Liver (tissue), 9 donors: ENCODE measurements around the gene ASTN1. TPM values are rescaled to one million over a fixed set of nuclear protein-coding genes. Genes with fewer than 3 reads are reported as not detected.

Experiments
- DNase-seq: peaks from one replicate; pipeline ENCODE4 v3.0.0-alpha.2; 2017; ENCODE audit warnings: low spot score
- H3K27ac ChIP-seq, 2 donors: one replicate each; pipeline ENCODE4 v1.7.0; 2013; ENCODE audit warnings: inconsistent platforms in 2 of 2, low read length in 2 of 2, control low read depth in 1 of 2, low read depth in 1 of 2, mild to moderate bottlenecking in 1 of 2
- H3K27me3 ChIP-seq, 4 donors: one replicate each; pipeline versions ENCODE4 v1.6.1 to v1.7.0; 2013; ENCODE audit warnings: low read length in 3 of 4, inconsistent platforms in 1 of 4, mild to moderate bottlenecking in 1 of 4, moderate library complexity in 1 of 4; ENCODE audit not compliant: control insufficient read depth in 4 of 4, insufficient read depth in 4 of 4
- H3K36me3 ChIP-seq, 4 donors: one replicate each; pipeline versions ENCODE4 v1.6.1 to v1.7.0; 2013; ENCODE audit warnings: low read length in 3 of 4, mild to moderate bottlenecking in 3 of 4, low read depth in 1 of 4, moderate library complexity in 1 of 4; ENCODE audit not compliant: control insufficient read depth in 4 of 4, insufficient read depth in 3 of 4
- H3K4me1 ChIP-seq, 4 donors: one replicate each; pipeline versions ENCODE4 v1.6.1 to v1.7.0; 2013; ENCODE audit warnings: low read length in 3 of 4, mild to moderate bottlenecking in 3 of 4, moderate library complexity in 1 of 4; ENCODE audit not compliant: control insufficient read depth in 4 of 4, insufficient read depth in 4 of 4
- H3K4me3 ChIP-seq, 3 donors: one replicate each; pipeline versions ENCODE4 v1.6.1 to v1.7.0; 2013; ENCODE audit warnings: low read length in 3 of 3, control low read depth in 1 of 3, low read depth in 1 of 3, mild to moderate bottlenecking in 1 of 3
- H3K9ac ChIP-seq, 2 donors: one replicate each; pipeline ENCODE4 v1.7.0; 2013; ENCODE audit warnings: low read length in 2 of 2, mild to moderate bottlenecking in 2 of 2, moderate library complexity in 2 of 2, control low read depth in 1 of 2, low read depth in 1 of 2
- H3K9me3 ChIP-seq, 4 donors: one replicate each; pipeline versions ENCODE4 v1.6.1 to v1.7.0; 2013; ENCODE audit warnings: low read length in 3 of 4; ENCODE audit not compliant: control insufficient read depth in 4 of 4
- ATF3 ChIP-seq: IDR thresholded peaks from 2 replicates; pipeline ENCODE4 v1.6.1; 2016; ENCODE audit warnings: antibody characterized with exemption
- FOXA1 ChIP-seq: IDR thresholded peaks from 2 replicates; pipeline ENCODE4 v1.6.1; 2016; ENCODE audit warnings: antibody characterized with exemption
- GABPA ChIP-seq, 2 donors: IDR thresholded peaks in 1 of 2; conservative IDR thresholded peaks in 1 of 2; 2 replicates each; pipeline ENCODE4 v1.6.1; 2016; ENCODE audit warnings: antibody characterized with exemption in 2 of 2, mild to moderate bottlenecking in 1 of 2, moderate library complexity in 1 of 2
- HNF4A ChIP-seq, 2 donors: conservative IDR thresholded peaks; 2 replicates each; pipeline ENCODE4 v1.6.1; 2016; ENCODE audit warnings: antibody characterized with exemption in 2 of 2, mild to moderate bottlenecking in 2 of 2
- HNF4G ChIP-seq: IDR thresholded peaks from 2 replicates; pipeline ENCODE4 v1.6.1; 2016; ENCODE audit warnings: antibody characterized with exemption
- MAX ChIP-seq: IDR thresholded peaks from 2 replicates; pipeline ENCODE4 v1.6.1; 2016; ENCODE audit warnings: antibody characterized with exemption
- NR2F2 ChIP-seq: IDR thresholded peaks from 2 replicates; pipeline ENCODE4 v1.6.1; 2016; ENCODE audit warnings: antibody characterized with exemption
- RAD21 ChIP-seq, 2 donors: IDR thresholded peaks; 2 replicates each; pipeline ENCODE4 v1.6.1; 2016; ENCODE audit warnings: antibody characterized with exemption in 2 of 2, mild to moderate bottlenecking in 2 of 2
- SP1 ChIP-seq: IDR thresholded peaks from 2 replicates; pipeline ENCODE4 v1.6.1; 2018; ENCODE audit warnings: antibody characterized with exemption, mild to moderate bottlenecking
- TAF1 ChIP-seq: conservative IDR thresholded peaks from 2 replicates; pipeline ENCODE4 v1.6.1; 2016; ENCODE audit warnings: antibody characterized with exemption, mild to moderate bottlenecking
- YY1 ChIP-seq: IDR thresholded peaks from 2 replicates; pipeline ENCODE4 v1.6.1; 2016; ENCODE audit warnings: antibody characterized with exemption, mild to moderate bottlenecking
- WGBS: extraction: QIAGEN DNeasy Blood & Tissue Kit; methylation state at CpG from one replicate; pipeline ENCODE4 v1.1.7; 2013; 5-methylcytosine and 5-hydroxymethylcytosine counted together
- polyA plus RNA-seq, 2 donors: library from polyadenylated mRNA; stranded (reverse) in 1 of 2; unstranded in 1 of 2; fragments of 200-250 nt in 1 of 2; fragments of >200 nt in 1 of 2; fragmentation: Nextera tagmentation in 1 of 2; extraction: Ambion mirVana in 1 of 2; gene quantifications; one replicate each; pipeline versions ENCODE4 v1.2.1 to v1.2.3, GENCODE V29; 2013 to 2015
- total RNA-seq, 2 donors: library from RNA; depleted of rRNA; stranded (reverse); fragments of >200 nt; gene quantifications; one replicate each; pipeline ENCODE4 v1.2.3, GENCODE V29; 2014
- TF ChIP-seq, protein P1 (sequence below): IDR thresholded peaks from 2 replicates; pipeline ENCODE4 v1.6.1; 2016; ENCODE audit warnings: antibody characterized with exemption, mild to moderate bottlenecking
- donor health status: healthy.
- donor health status: healthy.
- donor health status: healthy.
- donor health status: healthy.
- donor health status: healthy.

Gene ASTN1
- total and polyA plus RNA-seq, 4 donors: 0.10 to 0.28 (median 0.18) TPM

- 71% methylated on average over 3 of the region's 3 CpGs for WGBS
- no peak overlapping the region for H3K4me3 ChIP-seq
Measured at GRCh38 chr1:177014325-177014724, 150.2 kb downstream of the ASTN1 start.

GRCh38 chr1:177012342-177012925 is 152.1 kb downstream of the ASTN1 start:
- Histone ChIP-seq H3K27ac (no peak overlapping the region), H3K9me3 (no peaks in the 10 kb centered on the region), H3K9ac (no peak overlapping the region), H3K4me1 (no peaks in the 10 kb centered on the region), H3K36me3 (no peaks in the 10 kb centered on the region), H3K4me3 (no peak overlapping the region), H3K27me3 (peaks cover 0 to 2% (median under 1%) of the 10 kb centered on the region in 4 donors)
- 76% methylated on average over 2 of the region's 2 CpGs for WGBS
- DNase-seq: no peak
- TF ChIP-seq NR2F2: no peak

More at GRCh38 chr1:177014325-177014724, 150.2 kb downstream of the ASTN1 start:
- H3K9ac ChIP-seq: no peak overlapping the region
- no peaks in the 10 kb centered on the region for H3K4me1 ChIP-seq
- peaks cover 0 to 3% (median 2%) of the 10 kb centered on the region in 4 donors for H3K27me3 ChIP-seq
- DNase-seq: no peak
- no peaks in the 10 kb centered on the region for H3K36me3 ChIP-seq
- no peaks in the 10 kb centered on the region for H3K9me3 ChIP-seq
- no peak for TF ChIP-seq MAX
- no peak for TF ChIP-seq RAD21 (IDR thresholded peaks at IDR 0.05)
- no peak for TF ChIP-seq YY1
- TF ChIP-seq SP1: no peak
- no peak for TF ChIP-seq NR2F2
- H3K27ac ChIP-seq: no peak overlapping the region

DNA sequence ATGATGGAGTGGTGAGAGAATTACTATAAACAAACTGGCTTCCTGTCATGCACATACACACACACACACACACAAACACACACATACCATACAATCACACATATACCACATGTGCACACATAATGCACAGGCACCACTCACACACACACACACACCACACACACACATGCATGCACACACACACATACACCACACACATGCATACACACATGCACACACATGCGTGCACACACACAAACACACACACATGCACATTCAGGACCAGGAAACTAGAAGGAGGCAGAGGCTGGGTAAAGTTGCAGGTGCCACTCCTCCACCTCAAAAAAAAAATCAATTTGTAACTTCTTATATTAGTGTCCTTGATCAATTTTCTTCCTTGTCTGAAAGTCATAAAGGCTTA is 153.0 kb downstream of the ASTN1 start:
- Histone ChIP-seq H3K4me3 (no peak overlapping the region), H3K36me3 (no peaks in the 10 kb centered on the region), H3K27ac (no peak overlapping the region), H3K9ac (no peak overlapping the region), H3K4me1 (no peaks in the 10 kb centered on the region), H3K9me3 (no peaks in the 10 kb centered on the region), H3K27me3 (no peaks in the 10 kb centered on the region)
- 92% methylated on average over 1 of the region's 1 CpG for WGBS
- TF ChIP-seq FOXA1: no peak
- TF ChIP-seq TAF1: no peak
- no peak for TF ChIP-seq NR2F2
- TF ChIP-seq HNF4G: no peak
- TF ChIP-seq, protein P1, sequence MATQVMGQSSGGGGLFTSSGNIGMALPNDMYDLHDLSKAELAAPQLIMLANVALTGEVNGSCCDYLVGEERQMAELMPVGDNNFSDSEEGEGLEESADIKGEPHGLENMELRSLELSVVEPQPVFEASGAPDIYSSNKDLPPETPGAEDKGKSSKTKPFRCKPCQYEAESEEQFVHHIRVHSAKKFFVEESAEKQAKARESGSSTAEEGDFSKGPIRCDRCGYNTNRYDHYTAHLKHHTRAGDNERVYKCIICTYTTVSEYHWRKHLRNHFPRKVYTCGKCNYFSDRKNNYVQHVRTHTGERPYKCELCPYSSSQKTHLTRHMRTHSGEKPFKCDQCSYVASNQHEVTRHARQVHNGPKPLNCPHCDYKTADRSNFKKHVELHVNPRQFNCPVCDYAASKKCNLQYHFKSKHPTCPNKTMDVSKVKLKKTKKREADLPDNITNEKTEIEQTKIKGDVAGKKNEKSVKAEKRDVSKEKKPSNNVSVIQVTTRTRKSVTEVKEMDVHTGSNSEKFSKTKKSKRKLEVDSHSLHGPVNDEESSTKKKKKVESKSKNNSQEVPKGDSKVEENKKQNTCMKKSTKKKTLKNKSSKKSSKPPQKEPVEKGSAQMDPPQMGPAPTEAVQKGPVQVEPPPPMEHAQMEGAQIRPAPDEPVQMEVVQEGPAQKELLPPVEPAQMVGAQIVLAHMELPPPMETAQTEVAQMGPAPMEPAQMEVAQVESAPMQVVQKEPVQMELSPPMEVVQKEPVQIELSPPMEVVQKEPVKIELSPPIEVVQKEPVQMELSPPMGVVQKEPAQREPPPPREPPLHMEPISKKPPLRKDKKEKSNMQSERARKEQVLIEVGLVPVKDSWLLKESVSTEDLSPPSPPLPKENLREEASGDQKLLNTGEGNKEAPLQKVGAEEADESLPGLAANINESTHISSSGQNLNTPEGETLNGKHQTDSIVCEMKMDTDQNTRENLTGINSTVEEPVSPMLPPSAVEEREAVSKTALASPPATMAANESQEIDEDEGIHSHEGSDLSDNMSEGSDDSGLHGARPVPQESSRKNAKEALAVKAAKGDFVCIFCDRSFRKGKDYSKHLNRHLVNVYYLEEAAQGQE: no peak
- TF ChIP-seq RAD21 (IDR thresholded peaks at IDR 0.05): no peak
- no peak for DNase-seq

DNA sequence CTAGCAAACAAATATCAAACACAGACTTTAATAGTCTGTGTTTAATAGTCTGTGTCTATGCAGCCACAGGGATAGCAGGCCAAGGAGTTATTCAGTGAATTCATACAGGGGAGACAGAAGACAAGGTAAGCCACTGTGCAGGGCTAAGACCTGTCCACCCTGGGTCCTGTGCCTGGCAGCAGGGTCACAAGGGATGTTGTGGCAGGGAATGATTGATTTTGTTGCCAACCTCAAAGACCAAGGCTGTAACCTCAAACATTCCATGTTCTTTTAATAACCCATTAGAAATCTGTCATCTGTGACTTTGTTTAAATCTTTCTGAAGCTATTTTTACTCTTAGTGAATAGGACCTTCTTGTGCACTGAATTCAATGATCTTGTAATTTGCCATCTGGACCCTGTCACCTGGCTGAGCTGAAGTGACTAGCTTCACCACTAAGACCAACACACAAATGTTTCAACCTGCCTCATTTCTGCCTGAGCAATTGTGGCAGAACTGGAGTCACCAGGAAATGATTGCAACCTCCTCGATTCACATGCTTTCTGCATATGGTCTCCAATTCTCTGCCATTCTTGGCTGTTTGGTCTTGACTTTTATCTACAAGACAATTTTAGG is 154.2 kb downstream of the ASTN1 start:
- H3K9me3 ChIP-seq: no peaks in the 10 kb centered on the region
- DNase-seq: no peak
- no peak overlapping the region for H3K9ac ChIP-seq
- WGBS: 64% methylated on average over 1 of the region's 1 CpG
- no peaks in the 10 kb centered on the region for H3K4me1 ChIP-seq
- H3K36me3 ChIP-seq: no peaks in the 10 kb centered on the region
- TF ChIP-seq MAX (no peak), GABPA (IDR thresholded peaks at IDR 0.05 in 1 of 2, conservative IDR thresholded peaks at IDR 0.05 in 1 of 2) (no peak), TAF1 (no peak), ATF3 (no peak), HNF4A (conservative IDR thresholded peaks at IDR 0.05) (no peak)
- H3K27me3 ChIP-seq: no peaks in the 10 kb centered on the region
- H3K4me3 ChIP-seq: no peak overlapping the region
- no peak overlapping the region for H3K27ac ChIP-seq
